Activated T-cell treated with anti-CD3 and anti-CD28 coated beads, Interleukin-2, amount 50 U/mL, for 1 hour (primary cell): Measurements from ENCODE around the gene RANGRF.

Experiments
- DNase-seq: peaks from one replicate; pipeline ENCODE4 v3.0.0-alpha.2; 2020

The RANGRF gene

DNA sequence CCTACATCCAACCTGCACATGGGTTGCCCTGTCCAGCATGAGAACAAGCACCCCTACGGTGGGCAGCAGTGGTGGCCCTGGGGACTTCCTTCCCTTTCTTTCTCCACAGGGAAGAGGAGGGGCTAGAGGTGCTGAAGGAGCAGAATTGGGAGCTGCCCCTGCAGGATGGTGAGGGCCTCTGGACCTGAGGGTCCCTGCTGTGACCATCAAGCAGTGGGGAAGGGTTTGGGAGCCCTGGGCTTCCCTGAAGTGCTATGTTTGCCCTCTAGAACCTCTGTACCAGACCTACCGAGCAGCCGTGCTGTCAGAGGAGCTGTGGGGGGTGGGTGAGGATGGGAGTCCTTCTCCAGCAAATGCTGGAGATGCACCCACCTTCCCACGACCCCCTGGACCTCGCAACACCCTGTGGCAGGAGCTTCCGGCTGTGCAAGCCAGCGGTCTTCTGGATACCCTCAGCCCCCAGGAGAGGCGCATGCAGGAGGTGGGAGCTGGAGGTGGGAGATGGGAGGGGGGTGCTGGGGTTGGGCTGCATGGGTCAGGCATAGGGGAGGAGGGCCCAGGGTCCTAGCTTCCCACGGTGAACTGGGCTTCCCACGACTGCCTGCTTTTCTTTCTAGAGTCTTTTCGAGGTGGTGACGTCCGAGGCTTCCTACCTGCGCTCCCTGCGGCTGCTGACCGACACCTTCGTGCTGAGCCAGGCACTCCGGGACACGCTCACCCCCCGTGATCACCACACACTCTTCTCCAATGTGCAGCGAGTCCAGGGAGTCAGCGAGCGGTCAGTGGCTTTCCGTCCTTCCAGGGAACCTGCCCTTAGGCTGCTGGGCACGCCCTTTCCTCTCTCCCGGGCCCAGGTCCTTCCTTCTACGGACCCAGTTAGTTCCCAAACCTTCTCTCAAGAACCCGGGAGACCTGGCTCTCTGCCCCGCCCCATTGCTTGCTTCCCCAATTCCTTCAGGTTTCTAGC, 26.6 kb downstream of the RANGRF start:
- DNase-seq: no peak

DNA sequence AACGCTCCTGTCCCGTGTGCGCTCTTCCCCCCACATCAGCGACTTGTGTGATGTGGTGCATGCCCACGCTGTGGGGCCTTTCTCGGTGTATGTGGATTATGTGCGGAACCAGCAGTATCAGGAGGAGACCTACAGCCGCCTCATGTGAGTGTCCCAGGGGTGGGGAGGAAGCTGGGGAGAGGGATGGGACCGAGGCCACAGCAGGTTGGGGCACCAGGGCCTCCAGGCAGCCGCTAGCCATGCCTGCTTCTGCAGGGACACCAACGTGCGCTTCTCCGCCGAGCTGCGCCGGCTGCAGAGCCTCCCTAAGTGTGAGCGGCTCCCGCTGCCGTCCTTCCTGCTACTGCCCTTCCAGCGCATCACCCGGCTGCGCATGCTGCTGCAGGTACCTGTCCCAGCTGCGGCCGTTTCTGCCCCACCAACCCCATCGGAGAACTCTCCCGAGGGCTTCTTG, 27.3 kb downstream of the RANGRF start:
- DNase-seq: no peak

DNA sequence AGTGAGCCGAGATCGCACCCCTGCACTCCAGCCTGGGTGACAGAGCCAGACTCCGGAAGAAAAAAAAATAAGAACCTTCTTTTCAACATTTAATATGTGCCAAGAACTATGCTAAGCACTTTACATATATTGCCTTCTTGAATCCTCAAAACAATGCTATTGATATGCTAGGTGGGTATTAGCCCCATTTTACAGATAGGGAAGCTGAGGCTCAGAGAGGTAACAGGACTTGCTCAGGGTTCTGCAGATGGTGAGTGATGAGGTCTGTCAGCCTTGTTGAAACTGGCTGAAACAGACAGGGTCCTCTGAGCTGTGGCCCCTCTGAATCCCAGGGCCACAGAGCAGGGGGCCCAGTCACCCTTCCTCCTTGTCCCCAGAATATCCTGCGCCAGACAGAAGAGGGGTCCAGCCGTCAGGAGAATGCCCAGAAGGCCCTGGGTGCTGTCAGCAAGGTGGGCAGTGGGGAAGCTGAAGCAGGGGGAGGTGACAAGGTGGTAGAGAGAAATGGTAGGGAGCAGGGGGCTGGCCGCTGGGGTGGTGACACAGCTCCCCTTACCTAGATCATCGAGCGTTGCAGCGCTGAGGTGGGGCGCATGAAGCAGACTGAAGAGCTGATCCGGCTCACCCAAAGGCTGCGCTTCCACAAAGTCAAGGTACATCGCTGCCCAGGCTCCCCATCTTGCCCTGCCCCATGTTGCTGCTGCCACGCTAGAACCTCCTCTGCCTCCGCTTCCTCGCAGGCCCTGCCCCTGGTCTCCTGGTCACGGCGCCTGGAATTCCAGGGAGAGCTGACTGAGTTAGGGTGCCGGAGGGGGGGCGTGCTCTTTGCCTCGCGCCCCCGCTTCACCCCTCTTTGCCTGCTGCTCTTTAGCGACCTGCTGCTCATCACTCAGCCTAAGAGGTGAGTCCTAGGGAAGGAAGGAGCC, 29.8 kb downstream of the RANGRF start:
- DNase-seq: no peak

DNA sequence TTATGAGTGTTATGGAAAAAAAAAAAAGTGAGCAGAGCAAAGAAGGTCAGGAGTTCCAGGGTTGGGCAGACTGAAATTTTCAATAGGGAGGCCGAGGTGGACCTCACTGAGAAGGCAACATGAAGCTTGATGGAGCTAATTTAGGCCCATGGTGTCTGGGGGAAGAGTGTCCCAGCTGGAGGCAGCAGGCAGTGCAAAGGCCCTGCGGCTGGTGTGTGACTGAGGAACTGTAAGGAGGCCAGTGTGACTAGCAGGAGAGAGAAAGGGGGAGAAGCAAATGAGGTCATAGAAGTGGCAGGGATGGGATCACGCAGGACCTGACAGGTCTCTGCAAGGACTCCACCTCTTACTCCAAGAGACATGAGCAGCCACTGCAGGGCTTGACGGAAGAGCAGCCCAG, 31.8 kb downstream of the RANGRF start:
- no peak for DNase-seq

DNA sequence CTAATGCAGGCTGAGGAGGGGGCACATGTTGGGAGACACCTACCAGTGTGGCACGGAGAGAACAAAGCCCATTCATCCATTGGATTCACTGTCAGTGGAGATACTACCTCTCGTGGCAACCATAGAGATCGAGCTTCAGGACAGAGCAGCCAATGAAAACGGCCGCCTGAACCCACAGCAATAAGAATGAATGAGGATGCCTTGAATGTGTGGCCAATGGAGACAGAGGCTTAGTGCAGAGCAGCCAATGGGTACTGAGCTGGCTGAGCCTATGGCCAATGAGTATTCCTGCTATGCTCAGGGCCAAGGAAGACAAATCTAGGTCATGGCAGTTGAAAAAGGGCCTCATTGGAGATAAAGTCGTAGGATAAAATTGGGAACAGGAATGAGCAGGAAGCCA, 32.5 kb downstream of the RANGRF start:
- no peak for DNase-seq

DNA sequence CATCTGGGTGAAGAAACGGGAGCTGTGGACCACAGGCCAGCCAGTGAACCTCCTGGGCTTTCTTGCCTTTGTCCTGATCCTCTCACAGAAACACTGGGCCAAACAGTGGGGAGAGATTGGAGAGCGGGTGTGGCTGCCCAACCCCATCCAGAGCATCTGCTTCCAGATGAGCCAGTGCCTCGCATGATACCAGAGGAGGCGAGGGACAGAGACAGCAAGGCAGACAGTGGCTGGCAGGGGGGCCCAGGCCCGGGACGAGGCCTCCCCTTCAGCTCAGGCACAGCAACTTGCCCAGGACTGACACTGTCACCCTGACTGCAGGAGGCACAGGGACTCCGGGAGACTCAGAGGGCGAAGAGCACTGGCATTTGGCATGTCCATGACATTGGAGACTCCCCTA, 33.6 kb downstream of the RANGRF start:
- DNase-seq: no peak

DNA sequence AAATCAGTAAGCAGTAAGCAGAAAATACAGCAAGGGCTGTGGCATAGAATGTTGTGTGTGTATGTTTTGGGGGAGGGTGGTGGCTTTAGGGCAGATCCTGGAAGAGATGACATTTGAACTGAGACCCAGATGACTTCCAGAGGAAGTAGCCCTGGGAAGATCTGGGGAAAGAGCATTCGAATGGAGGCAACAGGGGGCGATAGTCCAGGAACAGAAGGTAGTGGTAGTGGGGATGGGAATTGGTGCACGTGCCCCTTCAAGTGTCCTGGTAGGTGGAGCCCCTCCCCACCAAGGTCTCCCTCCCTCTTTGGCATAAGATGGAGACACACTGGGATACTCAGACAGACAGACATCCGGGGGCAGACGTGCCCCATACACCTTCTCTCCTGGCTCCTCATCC, 35.7 kb downstream of the RANGRF start:
- no peak for DNase-seq

DNA sequence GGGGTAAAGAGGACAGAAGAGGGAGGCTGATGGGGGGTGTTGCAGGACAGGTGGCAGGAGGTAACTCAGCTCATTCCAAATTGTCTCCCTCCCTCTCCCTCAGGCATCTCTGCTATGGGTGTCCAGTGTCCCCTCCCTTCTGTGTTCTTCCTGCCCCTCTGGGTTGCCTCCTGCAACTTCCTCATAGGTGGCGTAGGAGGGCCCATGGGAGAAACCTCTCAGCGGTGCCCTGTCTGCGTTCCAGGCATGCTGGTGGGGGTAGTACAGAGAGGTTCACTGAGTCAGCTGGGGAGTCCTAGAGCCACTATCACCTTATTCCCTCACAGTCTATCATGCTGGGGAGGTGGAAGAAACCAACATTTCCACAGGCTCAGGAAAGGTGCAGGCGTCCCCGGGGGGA, 36.5 kb downstream of the RANGRF start:
- DNase-seq: no peak

DNA sequence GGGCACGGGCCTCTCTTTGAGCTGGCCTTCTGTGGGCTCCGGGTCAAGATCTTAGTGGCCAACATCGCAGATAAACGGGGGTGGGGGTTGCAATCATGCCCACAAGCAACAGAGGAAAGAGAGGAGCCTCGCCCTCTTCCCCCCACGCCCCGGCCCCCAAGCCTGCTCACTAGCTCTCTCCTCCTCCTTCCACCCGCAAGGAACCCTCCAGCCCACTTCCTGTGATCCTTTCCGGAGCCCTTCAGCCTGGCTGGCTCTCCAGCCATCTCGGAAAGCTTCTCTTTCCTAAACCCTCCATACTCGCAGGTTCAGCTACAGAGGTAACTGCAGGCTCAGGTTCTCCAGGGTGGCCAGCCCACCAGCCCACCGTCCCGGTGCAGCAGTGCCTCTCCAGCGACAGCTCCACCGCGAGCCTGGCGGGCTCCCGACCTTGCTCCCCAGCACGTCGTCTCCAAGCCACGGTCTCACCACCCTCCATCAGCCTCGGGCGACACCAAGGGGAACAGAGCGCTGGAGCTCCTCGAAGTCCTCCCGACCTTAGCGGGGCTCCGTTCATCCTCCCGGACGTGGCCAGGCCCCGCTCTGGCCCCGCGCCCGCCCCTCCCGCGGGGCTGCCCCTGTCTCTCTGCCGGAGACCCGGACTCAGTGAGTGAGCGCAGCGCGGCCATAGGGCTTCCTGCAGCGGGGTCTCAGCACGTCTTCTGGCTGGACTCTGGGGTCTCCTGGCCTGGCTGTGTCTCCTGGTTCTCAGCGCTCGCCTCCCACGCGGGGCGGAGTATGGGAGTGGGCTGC, 38.2 kb downstream of the RANGRF start:
- peak; percentile 47 for DNase-seq

DNA sequence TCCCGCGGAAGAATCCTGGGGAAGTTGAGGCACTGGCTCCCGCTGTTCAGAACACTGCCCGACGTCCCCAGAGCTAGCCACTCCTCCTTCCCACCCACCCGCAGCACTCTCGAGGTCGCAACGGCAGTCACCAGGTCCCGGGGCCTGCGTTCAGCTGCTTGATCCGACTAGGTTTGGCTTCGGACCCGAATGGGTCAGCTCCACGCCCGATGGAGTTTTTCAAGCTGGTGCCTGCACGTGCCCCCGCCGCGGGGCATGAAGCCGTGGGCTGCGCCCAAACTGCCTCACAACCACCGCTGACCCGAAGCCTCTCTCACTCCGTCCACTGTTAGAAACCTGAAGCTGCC, 38.8 kb downstream of the RANGRF start:
- DNase-seq: no peak

DNA sequence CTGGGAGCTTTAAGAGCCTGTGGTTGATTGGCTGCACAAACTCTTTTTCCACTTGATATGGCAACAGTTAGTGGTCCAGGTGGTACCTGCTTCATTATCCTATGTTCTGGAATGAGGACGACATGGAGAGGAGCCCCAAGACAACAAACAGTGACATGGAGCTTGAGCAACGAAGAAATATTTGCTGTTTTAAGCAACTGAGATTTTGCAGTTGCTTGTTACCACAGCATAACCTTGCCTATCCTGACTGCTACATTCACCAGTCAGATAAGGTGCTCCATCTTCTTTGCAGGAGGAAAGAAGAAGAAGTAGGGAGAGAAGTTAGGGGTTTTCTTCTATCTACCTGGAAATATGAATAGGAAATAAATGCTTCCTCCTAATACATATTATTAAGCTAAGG, 43.7 kb downstream of the RANGRF start:
- no peak for DNase-seq

DNA sequence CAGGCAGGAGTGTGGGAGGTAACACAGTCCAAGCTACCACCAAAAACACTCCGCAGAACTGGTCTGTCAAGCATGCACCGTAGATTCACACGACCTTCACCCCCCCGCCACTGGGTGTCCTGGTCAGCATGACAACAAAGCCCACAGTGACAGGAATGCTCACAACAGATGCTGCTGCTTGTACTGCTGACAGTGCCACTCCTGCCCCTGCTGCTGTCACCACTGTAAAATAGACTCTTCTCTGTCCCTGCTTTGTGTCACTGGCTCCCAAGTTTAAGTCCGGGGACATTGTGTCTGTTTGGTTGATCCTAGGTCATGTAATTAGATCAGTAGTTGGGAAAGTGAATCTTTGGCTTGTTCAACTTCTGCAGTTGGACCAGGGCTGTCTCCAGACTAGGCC, 44.2 kb downstream of the RANGRF start:
- DNase-seq: no peak

DNA sequence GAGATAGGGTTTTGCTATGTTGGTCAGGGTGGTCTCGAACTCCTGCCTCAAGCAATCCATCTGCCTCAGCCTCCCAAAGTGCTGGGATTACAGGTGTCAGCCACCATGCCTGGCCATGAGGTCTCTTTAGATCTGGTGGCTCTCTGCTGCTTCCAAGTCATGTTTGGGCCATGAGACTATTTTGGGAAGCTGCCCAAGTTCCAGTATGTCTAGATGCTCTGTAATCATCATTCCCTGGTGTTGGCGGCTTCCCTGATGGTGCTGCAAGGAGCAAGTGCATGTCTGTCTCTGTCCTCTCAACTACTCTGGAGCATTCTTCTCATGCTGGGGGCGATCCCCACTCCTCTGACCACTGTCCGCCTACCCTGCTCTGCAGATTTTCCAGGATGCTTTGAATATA, 44.8 kb downstream of the RANGRF start:
- DNase-seq: no peak

DNA sequence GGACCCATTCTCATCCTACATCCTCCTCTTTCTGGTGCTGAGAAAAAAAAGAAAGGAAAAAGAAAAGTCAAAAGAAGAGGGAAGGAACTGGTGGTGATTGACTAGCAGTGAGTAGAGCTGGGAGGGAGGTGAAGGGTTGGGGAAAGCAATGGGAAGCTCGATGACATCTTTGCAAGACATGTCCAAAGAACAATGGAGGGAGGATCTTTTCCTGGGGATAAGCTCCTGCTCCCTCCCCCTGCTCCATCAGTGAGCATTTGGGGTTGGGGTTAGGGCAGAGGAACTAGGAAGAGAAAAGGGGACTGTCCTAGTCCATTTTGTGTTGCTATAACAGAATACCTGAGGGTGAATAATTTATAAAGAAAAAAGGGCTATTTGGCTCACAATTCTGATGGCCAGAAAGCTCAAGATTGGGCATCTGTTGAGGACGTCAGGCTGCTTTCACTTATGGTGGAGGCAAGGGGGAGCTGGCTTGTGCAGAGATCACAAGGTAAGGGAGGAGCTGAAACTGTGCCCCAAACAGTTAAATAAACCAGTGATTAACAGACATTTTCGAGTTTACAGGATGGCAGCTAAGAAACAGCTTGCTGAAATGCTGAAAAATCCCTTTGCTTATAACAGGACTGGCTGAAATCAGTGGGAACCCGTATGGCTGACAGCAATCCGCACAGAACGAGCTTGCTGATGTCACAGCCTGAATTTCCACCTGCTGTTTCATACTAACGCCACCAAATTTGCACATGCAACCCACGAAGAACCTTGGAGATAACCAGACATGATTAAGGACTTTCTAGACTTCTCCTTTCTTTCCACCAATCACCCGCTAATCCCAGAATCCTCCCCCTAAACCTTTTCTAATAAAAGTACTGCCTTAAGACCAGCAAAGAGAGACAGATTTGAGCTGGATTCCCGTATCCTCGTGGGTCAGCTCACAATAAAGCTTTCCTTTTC, 49.6 kb downstream of the RANGRF start:
- DNase-seq: no peak

DNA sequence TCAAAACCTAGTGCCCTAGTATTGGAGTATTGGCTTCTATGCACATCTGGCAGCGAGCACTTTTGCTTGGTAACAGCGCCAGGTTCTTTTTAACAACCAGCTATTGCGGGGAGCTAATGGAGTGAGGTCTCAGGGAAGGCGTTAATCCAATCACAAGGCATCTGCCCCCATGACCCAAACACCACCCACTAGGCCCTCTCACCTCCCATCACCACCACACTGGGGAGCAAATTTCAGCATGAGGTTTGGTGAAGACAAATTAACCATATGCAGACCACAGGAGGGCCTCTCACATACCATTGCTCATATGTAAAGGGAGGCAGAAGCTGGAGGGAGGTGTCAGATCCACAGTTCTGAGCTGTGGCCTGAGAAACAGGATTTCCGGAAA, 50.3 kb downstream of the RANGRF start:
- no peak for DNase-seq

DNA sequence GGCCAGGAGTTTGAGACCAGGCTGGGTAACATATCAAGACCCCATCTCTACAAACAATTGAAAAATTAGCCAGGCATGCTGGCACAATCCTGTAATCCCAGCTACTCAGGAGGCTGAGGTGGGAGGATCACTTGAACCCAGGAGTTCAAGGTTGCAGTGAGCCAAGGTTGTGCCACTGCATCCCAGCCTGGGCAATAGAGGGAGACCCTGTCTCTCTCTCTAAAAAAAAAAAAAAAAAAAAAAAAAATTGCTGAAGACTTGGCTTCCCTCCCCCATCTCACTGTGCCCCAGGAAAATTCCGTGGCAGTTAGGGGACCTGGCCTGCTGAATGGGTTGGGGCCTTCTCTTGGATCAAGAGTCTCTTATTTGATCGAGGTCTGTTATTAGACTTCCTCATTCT, 51.1 kb downstream of the RANGRF start, which contains the start of gene ODF4:
ODF4 (plus strand) TSS at position 301 of the 400 bp plus-strand sequence. CDS start 212 bp downstream, outside the sequence.
- DNase-seq: no peak
